GM23338 (cell line): ENCODE data around the gene FYB2. TPM values are rescaled to one million over a fixed set of nuclear protein-coding genes. Genes with fewer than 3 reads are reported as not detected.

Source experiments
- ATAC-seq: fragments of 200-7000 bp; cut with Tn5 transposase; 3 replicates; pipeline ENCODE4 v1.9.1; 2020
- DNase-seq: peaks from one replicate; pipeline ENCODE4 v3.0.0-alpha.2; 2015; ENCODE audit warnings: low spot score
- H2AFZ ChIP-seq: fragments of 200-600 bp; sonication (generic); 2 replicates; pipeline ENCODE4 v1.8.0; 2016; ENCODE audit warnings: antibody characterized with exemption, mild to moderate bottlenecking, moderate library complexity
- H3F3A ChIP-seq: fragments of 200-600 bp; sonication (generic); replicated peaks from 2 replicates; pipeline ENCODE4 v1.8.0; 2017; ENCODE audit warnings: antibody characterized with exemption, mixed run types, low read depth
- H3K27ac ChIP-seq: fragments of 200-600 bp; sonication (generic); 2 replicates; pipeline ENCODE4 v1.6.1; 2016; ENCODE audit warnings: low read depth
- H3K27me3 ChIP-seq: fragments of 200-600 bp; sonication (generic); 2 replicates; pipeline ENCODE4 v1.8.0; 2016; ENCODE audit warnings: mild to moderate bottlenecking, mixed run types, moderate library complexity; ENCODE audit not compliant: insufficient read depth
- H3K36me3 ChIP-seq: fragments of 200-600 bp; sonication (generic); 2 replicates; pipeline ENCODE4 v1.8.0; 2016; ENCODE audit warnings: mild to moderate bottlenecking; ENCODE audit not compliant: insufficient read depth
- H3K4me1 ChIP-seq: fragments of 200-600 bp; sonication (generic); 2 replicates; pipeline ENCODE4 v1.8.0; 2016; ENCODE audit warnings: mild to moderate bottlenecking, moderate library complexity; ENCODE audit not compliant: insufficient read depth
- H3K4me2 ChIP-seq: fragments of 200-600 bp; sonication (generic); 2 replicates; pipeline ENCODE4 v1.7.1; 2017; ENCODE audit warnings: mixed run types
- H3K4me3 ChIP-seq: fragments of 200-600 bp; sonication (generic); 2 replicates; pipeline ENCODE4 v1.6.1; 2016; ENCODE audit warnings: mixed run types
- H3K79me2 ChIP-seq: fragments of 200-600 bp; sonication (generic); replicated peaks from 2 replicates; pipeline ENCODE4 v1.8.0; 2017; ENCODE audit warnings: mild to moderate bottlenecking; ENCODE audit not compliant: insufficient read depth
- H3K9me2 ChIP-seq: fragments of 200-600 bp; sonication (generic); 2 replicates; pipeline ENCODE4 v1.8.0; 2017; ENCODE audit not compliant: insufficient read depth
- H4K20me1 ChIP-seq: fragments of 200-600 bp; sonication (generic); replicated peaks from 2 replicates; pipeline ENCODE4 v1.8.0; 2017; ENCODE audit warnings: mild to moderate bottlenecking; ENCODE audit not compliant: insufficient read depth
- H3K27ac Mint-ChIP-seq: 2 replicates; pipeline ENCODE4 v1.8.0; 2020; ENCODE audit warnings: inconsistent platforms, mild to moderate bottlenecking, moderate library complexity, mixed read lengths
- H3K27me3 Mint-ChIP-seq: 3 replicates; pipeline ENCODE4 v1.8.0; 2022; ENCODE audit warnings: low read depth, mild to moderate bottlenecking, moderate library complexity, mixed read lengths, inconsistent platforms; ENCODE audit not compliant: insufficient read depth, poor library complexity
- H3K36me3 Mint-ChIP-seq: 3 replicates; pipeline ENCODE4 v1.8.0; 2021; ENCODE audit warnings: low read depth, mild to moderate bottlenecking, inconsistent platforms, moderate library complexity, mixed read lengths
- H3K4me1 Mint-ChIP-seq: 3 replicates; pipeline ENCODE4 v1.8.0; 2020; ENCODE audit warnings: mild to moderate bottlenecking, inconsistent platforms, mixed read lengths
- H3K4me3 Mint-ChIP-seq: 3 replicates; pipeline ENCODE4 v1.8.0; 2021; ENCODE audit warnings: moderate library complexity, mild to moderate bottlenecking, inconsistent platforms, mixed read lengths
- H3K9me3 Mint-ChIP-seq: 3 replicates; pipeline ENCODE4 v1.8.0; 2020; ENCODE audit warnings: moderate library complexity, mild to moderate bottlenecking, inconsistent platforms, mixed read lengths
- NANOG ChIP-seq: IDR thresholded peaks from 2 replicates; pipeline ENCODE4 v1.6.1; 2016; ENCODE audit warnings: antibody characterized with exemption, borderline replicate concordance
- POLR2AphosphoS5 ChIP-seq: IDR thresholded peaks from 2 replicates; pipeline ENCODE4 v1.6.1; 2016; ENCODE audit warnings: antibody characterized with exemption, low read depth
- polyA plus RNA-seq: library from polyadenylated mRNA; unstranded; fragments of >200 nt; fragmentation: Nextera tagmentation; extraction: Ambion mirVana; gene quantifications from 2 replicates; pipeline ENCODE4 v1.2.1, GENCODE V29; 2016
- total RNA-seq: library from RNA; depleted of rRNA; stranded (reverse); fragments of >200 nt; shearing (Covaris generic); gene quantifications from 2 replicates; pipeline ENCODE4 v1.2.3, GENCODE V29; 2014
- TF ChIP-seq, protein P1 (sequence below): fragments of 250-450 bp; sonication (Bioruptor Pico); IDR thresholded peaks from 2 replicates; pipeline ENCODE4 v1.5.0; 2020; ENCODE audit warnings: mild to moderate bottlenecking, moderate library complexity
- TF ChIP-seq, protein P2 (sequence below): IDR thresholded peaks from 2 replicates; pipeline ENCODE4 v1.6.1; 2016; ENCODE audit warnings: antibody characterized with exemption

Gene FYB2
- total and polyA plus RNA-seq, 2 experiments from 2014 or later = 0.39 TPM; not detected in 1

GRCh38 chr1:56837244-56837939 lies 18.2 kb upstream of the FYB2 start:
- Histone ChIP-seq H3K36me3 (no peaks in the 10 kb centered on the region), H3F3A (no peaks in the 10 kb centered on the region), H3K9me2 (no peaks in the 10 kb centered on the region), H3K4me3 (no peak overlapping the region), H3K27me3 (no peaks in the 10 kb centered on the region), H3K4me1 (no peaks in the 10 kb centered on the region), H3K79me2 (no peaks in the 10 kb centered on the region), H3K4me2 (no peak overlapping the region), H2AFZ (no peak overlapping the region), H3K27ac (no peak overlapping the region), H4K20me1 (no peaks in the 10 kb centered on the region)
- H3K27ac Mint-ChIP-seq = no peak overlapping the region
- no peak overlapping the region for H3K4me3 Mint-ChIP-seq
- H3K36me3 Mint-ChIP-seq = no peaks in the 10 kb centered on the region; the same call in 2 of the 3 replicates
- peak; percentile 45 for ATAC-seq
- no peaks in the 10 kb centered on the region; the same call in 1 of the 3 replicates for H3K9me3 Mint-ChIP-seq
- H3K4me1 Mint-ChIP-seq = peaks cover 2% of the 10 kb centered on the region; the same call in 2 of the 3 replicates
- TF ChIP-seq, protein P1, sequence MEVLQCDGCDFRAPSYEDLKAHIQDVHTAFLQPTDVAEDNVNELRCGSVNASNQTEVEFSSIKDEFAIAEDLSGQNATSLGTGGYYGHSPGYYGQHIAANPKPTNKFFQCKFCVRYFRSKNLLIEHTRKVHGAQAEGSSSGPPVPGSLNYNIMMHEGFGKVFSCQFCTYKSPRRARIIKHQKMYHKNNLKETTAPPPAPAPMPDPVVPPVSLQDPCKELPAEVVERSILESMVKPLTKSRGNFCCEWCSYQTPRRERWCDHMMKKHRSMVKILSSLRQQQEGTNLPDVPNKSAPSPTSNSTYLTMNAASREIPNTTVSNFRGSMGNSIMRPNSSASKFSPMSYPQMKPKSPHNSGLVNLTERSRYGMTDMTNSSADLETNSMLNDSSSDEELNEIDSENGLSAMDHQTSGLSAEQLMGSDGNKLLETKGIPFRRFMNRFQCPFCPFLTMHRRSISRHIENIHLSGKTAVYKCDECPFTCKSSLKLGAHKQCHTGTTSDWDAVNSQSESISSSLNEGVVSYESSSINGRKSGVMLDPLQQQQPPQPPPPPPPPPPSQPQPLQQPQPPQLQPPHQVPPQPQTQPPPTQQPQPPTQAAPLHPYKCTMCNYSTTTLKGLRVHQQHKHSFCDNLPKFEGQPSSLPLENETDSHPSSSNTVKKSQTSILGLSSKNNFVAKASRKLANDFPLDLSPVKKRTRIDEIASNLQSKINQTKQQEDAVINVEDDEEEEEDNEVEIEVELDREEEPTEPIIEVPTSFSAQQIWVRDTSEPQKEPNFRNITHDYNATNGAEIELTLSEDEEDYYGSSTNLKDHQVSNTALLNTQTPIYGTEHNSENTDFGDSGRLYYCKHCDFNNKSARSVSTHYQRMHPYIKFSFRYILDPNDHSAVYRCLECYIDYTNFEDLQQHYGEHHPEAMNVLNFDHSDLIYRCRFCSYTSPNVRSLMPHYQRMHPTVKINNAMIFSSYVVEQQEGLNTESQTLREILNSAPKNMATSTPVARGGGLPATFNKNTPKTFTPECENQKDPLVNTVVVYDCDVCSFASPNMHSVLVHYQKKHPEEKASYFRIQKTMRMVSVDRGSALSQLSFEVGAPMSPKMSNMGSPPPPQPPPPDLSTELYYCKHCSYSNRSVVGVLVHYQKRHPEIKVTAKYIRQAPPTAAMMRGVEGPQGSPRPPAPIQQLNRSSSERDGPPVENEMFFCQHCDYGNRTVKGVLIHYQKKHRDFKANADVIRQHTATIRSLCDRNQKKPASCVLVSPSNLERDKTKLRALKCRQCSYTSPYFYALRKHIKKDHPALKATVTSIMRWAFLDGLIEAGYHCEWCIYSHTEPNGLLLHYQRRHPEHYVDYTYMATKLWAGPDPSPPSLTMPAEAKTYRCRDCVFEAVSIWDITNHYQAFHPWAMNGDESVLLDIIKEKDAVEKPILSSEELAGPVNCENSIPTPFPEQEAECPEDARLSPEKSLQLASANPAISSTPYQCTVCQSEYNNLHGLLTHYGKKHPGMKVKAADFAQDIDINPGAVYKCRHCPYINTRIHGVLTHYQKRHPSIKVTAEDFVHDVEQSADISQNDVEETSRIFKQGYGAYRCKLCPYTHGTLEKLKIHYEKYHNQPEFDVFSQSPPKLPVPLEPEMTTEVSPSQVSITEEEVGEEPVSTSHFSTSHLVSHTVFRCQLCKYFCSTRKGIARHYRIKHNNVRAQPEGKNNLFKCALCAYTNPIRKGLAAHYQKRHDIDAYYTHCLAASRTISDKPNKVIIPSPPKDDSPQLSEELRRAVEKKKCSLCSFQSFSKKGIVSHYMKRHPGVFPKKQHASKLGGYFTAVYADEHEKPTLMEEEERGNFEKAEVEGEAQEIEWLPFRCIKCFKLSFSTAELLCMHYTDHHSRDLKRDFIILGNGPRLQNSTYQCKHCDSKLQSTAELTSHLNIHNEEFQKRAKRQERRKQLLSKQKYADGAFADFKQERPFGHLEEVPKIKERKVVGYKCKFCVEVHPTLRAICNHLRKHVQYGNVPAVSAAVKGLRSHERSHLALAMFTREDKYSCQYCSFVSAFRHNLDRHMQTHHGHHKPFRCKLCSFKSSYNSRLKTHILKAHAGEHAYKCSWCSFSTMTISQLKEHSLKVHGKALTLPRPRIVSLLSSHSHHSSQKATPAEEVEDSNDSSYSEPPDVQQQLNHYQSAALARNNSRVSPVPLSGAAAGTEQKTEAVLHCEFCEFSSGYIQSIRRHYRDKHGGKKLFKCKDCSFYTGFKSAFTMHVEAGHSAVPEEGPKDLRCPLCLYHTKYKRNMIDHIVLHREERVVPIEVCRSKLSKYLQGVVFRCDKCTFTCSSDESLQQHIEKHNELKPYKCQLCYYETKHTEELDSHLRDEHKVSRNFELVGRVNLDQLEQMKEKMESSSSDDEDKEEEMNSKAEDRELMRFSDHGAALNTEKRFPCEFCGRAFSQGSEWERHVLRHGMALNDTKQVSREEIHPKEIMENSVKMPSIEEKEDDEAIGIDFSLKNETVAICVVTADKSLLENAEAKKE (CRISPR knock-in tag) = no peak
- TF ChIP-seq NANOG = no peak
- TF ChIP-seq POLR2AphosphoS5 = no peak
- TF ChIP-seq, protein P2, sequence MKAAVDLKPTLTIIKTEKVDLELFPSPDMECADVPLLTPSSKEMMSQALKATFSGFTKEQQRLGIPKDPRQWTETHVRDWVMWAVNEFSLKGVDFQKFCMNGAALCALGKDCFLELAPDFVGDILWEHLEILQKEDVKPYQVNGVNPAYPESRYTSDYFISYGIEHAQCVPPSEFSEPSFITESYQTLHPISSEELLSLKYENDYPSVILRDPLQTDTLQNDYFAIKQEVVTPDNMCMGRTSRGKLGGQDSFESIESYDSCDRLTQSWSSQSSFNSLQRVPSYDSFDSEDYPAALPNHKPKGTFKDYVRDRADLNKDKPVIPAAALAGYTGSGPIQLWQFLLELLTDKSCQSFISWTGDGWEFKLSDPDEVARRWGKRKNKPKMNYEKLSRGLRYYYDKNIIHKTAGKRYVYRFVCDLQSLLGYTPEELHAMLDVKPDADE = no peak
- DNase-seq = no peak
- no peaks in the 10 kb centered on the region for H3K27me3 Mint-ChIP-seq
